HuH-7 (cell line): ENCODE results near the gene TBX21.
A peak's percentile ranks its signal among the peaks of the same experiment; 100 is the strongest.
"Not testable (repeated sequence)": the region's sequence is repeated elsewhere in the genome, so short reads cannot be mapped to it uniquely, and the experiment has no call there.

ENCODE experiments used
- DNase-seq: peaks from one replicate; pipeline ENCODE4 v3.0.0; 2011; ENCODE audit warnings: low spot score

The TBX21 gene

DNA sequence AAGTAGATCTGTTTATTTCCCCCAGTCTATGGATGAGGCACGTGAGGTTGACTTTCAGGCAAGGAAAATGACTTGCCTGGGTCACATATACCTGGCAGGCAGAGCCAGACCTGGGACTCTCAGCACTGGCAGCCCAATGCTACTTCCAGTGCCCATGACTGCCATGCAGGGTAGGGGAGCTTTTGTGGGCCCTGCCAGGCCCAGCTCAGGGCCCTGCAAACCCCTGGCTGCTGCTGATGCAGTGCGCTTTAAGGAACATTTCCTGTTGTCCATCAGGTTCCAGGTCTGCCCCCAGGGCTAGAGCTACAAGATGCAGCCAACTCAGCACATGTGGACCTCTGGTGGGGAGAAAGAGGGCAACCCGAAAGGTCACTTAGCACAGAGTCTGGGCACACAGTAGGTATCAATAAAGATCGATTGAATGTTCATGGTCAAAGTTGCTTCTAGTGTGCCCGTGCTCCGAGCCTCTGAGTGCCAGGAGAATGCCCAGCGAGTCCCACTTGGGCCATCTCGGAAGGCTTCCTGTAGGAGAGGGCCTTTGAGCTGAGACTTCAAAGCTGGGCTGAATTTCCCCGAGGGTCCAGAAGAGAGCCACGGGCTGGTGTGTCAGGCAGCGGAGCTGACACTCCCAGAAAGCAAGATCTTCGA lies 513 bp upstream of the TBX21 start:
- DNase-seq, result no peak

DNA sequence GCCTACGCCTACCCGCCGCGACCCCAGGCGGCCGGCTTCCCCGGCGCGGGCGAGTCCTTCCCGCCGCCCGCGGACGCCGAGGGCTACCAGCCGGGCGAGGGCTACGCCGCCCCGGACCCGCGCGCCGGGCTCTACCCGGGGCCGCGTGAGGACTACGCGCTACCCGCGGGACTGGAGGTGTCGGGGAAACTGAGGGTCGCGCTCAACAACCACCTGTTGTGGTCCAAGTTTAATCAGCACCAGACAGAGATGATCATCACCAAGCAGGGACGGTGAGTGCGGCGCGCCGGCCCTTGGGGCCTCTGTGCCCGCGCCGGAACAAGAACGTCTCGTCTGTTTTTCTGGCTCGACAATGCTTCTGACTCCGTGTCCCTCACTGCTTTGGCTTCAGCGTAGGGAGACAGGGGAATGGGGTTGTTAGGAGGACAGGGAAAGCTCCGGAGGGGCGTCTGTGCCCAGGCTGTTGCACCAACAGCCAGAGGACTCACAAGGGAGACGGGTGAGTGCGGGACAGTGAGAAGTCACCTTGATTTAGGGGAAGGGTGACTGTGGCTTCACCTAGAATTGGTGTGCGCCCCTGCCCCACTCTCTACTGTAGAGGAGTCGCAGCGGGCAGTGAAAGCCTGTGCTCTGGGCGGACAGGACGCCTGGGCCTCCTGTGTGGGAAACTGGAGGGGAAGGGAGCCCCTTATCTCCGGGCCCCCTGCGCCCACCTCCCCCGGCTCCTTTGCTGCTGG lies 806 bp downstream of the TBX21 start:
- no peak for DNase-seq

DNA sequence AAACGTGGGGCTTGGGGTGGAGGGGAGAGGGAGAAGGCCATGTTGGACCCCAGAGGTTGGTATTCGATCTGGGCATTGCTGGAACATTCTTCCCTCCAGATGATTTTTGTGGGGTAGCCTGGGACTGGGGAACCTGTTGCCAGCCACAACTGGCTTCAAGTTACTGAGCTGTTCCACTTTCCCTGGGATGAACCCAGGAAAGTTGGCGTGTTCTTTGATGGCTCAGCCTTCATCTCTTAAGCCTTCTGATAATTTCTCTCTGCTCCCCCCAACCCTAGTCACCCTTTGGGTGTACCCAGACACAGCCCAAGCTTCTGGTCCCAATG lies 2.1 kb downstream of the TBX21 start:
- no peak for DNase-seq

DNA sequence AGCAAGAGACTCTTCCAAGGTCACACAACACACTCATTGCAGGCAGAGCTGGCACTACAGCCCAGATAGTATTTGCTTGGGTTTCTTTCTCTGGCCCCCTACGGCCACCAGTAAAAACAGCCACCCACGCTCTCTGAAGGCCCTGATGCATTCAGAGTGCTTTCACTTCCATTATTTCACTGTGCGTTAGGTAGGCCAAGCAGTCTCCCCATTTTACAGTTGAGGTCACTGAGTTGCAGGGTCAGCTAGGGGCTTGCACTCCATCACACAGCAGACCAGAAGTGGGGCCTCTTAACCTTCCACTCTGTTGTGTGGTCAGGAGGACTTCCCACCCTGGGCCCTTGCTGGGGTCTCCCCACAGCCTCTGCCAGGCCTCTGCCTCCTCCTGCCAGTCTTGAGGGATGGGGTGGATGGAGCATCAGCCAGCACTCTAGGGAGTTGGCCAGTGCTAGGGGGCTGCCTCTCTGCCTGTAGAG lies 2.5 kb downstream of the TBX21 start:
- DNase-seq, result no peak

DNA sequence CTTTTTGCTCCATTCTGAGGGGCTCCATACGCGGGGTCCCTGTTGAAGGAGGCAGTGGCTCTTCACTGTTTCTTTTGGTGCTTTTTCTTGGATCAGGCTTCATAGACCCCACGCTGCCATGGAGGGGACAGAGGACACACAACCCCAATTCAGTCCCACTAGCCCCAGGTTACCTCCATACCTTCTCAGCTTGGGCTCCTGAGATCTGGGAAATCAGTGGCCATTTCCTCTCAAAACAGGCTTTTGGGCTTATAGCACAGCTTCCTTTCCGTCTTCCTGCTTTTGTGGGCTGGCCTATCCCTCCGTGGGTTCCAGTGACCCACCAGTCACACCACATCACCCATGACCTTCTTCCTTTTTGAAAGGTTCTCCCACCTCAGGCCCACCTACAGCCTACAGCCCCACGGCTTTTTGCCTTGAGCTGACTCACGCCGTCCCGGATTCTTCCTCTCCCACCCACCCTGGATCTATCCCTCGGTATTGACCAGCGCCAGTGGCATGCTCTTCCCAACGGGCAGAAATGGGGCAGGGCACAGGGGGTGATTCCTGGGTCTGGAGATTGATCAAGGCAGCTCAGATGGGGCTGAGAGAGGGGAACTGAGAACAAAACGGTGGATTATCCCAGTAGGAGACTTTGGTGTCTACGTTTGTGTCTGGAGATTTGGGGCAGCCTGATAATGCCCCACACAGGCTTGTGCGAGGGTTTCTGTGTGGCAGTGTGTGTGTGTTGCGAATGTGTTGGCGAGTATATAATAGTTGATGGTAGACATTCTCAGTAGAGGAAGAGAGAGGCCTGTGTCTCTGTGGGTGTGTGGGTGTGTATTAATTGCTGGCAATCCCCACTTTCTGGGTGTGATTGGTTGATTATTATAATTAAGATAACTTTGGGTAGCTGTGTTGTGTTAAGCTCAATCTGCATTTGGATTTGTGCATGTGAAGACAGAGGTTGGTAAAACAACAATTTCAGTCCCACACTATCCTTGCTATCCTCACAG lies 3.8 kb downstream of the TBX21 start:
- DNase-seq, result no peak

DNA sequence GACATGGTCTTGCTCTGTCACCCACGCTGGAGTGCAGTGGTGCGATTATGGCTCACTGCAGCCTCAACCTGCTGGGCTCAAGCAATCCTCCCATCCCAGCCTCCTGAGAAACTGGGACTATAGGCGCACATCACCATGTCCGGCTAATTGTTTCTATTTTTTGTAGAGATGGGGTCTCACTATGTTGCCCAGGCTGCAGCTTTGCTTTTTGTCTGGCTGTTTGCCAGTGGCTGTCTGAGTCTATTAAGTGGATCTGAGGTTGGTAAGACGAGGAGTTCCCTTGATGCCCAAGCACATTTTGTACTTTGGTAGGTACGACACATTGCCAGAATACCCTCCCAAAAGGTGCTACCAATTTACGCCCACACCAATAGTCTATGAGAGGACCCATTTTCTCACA lies 5.1 kb downstream of the TBX21 start:
- DNase-seq, result no peak

DNA sequence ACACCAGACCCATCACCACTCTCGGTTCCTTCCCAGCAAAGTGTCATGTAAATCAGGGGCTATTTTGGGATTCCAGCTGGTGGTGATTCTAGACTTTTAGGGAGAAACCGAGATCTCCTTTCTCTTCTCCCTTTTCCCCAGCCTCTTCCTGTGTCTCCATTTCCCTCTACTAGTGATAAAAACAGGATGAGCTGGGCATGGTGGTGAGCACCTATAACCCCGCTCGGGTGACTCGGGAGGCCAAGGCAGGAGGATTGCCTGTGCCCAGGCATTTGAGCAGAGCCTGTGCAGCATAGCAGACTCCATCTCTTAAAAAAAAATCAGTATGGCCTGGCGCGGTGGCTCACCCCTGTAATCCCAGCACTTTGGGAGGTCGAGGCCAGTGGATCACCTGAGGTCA lies 6.1 kb downstream of the TBX21 start:
- DNase-seq, result no peak

DNA sequence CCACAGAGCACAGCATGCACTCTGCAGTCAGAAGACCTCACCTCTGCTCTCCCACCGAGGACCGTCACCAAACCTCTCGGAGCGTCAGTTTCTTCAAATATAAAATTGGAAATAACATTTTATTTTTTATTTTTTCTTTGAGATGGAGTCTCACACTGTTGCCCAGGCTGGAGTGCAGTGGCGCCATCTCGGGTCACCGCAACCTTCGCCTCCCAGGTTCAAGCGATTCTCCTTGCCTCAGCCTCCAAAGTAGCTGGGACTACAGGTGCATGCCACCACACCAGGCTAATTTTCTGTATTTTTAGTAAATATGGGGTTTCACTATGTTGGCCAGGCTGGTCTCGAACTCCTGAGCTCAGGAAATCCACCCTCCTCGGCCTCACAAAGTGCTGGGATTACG lies 6.9 kb downstream of the TBX21 start:
- not testable (repeated sequence) for DNase-seq

DNA sequence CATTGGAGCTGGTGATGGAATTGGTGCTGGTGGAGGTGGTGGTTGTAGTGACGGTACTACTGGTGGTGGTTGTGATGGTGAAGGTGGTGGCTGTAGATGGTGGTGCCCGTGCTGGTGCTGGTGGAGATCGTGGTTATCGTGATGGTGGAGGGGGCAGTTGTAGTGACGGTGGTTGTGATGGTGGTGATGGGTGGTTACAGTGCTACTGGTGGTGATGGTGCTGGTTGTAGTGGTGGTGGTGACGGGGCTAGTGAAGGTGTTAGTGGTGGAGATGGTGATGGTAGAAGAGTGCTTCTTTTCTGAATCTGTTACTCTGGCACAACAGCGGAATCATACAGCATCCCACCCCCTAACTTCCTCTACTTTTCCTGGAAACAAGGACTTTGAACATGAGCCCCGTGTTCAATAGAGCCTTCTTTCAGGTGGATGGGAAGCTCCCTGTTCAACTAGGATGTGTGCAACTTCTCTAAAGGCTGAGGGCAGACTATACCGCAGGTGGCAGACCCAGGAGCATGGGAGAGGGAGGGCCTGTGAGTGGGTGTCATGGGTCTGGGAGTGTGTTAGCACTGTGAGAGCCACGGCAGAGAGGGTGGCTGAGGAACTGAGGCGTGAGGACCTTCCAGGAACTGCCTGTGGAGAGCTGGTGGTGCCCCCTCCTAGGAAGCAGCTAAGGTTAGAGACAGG lies 8.2 kb downstream of the TBX21 start:
- no peak for DNase-seq

DNA sequence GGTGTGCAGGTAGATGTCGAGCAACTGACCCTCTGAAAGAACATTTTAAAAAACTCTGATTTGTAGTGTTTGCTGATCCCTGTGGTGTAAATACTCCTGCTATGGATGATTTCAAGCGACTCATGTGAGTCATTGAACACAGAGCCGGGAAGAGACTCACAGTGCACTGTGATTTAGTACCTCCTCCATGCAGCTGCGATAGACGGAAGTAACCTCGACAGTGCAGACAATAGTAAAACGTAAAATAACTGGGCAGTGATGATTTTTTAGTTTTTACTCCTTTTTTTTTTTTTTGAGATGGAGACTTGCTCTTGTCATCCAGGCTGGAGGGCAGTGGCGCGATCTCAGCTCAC lies 8.7 kb downstream of the TBX21 start:
- DNase-seq, result no peak

DNA sequence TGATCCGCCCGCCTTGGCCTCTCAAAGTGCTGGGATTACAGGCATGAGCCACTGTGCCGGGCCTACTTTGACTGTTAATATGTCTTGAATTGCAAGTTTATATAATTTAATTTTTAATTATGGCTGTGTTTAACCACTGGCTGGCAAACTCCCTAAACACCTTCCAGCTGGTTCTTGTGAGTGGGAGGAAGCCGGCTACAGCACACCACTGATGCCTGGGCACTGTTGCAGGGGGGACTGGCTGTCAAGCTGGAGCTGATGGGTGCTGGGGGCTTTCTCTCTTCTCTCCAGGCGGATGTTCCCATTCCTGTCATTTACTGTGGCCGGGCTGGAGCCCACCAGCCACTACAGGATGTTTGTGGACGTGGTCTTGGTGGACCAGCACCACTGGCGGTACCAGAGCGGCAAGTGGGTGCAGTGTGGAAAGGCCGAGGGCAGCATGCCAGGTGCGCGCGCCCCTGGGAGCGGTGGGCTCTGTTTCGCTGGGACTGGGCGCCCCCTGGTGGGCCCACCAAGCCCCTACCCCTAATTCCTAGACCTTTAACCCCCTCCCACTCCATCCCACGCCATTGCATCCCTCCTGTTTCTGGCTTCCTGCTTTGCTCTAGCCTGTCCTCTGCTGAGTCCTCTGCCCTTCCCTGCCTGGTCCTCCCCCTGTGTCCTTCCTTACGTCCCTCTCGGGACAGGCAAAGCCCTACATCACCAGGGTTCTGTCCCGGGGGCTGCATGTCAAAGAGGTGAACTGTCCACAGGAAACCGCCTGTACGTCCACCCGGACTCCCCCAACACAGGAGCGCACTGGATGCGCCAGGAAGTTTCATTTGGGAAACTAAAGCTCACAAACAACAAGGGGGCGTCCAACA lies 9.5 kb downstream of the TBX21 start:
- peak; percentile 76 for DNase-seq

DNA sequence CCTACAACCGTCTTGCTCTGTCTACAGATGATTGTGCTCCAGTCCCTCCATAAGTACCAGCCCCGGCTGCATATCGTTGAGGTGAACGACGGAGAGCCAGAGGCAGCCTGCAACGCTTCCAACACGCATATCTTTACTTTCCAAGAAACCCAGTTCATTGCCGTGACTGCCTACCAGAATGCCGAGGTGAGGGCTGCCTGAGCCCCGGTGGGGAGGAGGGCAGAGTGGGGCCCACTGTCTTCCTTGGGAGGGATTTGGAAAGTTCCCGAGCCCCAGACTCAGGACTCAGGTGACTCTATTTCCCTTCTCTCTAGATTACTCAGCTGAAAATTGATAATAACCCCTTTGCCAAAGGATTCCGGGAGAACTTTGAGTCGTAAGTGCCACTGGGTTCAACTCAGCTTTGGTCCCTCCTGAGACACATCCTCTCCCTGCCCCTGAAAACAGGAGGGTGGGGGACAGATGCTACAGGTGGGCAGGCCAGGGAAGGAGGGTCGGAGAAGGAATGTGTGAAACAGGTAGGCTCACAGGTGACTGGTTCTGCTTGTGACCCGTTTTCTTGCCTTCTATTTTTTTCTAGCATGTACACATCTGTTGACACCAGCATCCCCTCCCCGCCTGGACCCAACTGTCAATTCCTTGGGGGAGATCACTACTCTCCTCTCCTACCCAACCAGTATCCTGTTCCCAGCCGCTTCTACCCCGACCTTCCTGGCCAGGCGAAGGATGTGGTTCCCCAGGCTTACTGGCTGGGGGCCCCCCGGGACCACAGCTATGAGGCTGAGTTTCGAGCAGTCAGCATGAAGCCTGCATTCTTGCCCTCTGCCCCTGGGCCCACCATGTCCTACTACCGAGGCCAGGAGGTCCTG lies 11.4 kb downstream of the TBX21 start:
- no peak for DNase-seq

DNA sequence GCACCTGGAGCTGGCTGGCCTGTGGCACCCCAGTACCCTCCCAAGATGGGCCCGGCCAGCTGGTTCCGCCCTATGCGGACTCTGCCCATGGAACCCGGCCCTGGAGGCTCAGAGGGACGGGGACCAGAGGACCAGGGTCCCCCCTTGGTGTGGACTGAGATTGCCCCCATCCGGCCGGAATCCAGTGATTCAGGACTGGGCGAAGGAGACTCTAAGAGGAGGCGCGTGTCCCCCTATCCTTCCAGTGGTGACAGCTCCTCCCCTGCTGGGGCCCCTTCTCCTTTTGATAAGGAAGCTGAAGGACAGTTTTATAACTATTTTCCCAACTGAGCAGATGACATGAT lies 12.0 kb downstream of the TBX21 start:
- DNase-seq, result no peak

DNA sequence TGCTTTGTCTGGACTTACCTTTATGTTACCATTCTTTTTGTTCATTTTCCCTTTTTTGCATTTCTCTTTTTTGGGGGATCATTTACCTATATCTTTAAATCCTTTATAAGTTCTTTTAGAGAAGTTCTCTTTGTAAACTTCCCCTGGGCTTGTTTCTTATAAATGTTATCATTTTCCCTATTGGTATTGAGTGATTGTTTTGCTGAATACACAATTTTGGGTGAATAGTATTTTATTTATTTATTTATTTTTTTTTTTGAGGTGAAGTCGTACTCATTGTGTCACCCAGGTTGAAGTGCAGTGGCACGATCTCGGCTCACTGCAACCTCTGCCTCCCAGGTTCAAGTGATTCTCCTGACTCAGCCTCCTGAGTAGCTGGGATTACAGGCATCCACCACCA lies 18.4 kb downstream of the TBX21 start:
- DNase-seq, result no peak

DNA sequence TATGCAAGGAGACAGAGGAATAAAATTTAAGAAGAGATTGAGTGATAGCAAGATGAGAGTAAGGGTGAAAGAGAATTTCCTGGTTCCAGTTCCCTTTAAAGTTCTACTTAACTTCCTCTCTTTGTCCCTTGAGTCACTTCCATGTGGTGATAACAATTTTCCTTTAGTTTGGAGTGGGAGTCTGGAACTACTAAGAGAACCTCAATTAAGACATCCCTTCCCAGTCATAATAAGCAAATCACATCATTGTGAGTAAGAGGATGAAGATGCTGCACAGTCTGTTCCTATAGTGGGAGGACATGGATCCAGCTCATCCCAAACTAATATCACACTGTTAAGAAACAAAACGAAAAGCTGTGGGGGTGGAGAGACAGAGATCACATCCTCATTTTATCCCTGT lies 24.4 kb downstream of the TBX21 start:
- DNase-seq, result no peak

DNA sequence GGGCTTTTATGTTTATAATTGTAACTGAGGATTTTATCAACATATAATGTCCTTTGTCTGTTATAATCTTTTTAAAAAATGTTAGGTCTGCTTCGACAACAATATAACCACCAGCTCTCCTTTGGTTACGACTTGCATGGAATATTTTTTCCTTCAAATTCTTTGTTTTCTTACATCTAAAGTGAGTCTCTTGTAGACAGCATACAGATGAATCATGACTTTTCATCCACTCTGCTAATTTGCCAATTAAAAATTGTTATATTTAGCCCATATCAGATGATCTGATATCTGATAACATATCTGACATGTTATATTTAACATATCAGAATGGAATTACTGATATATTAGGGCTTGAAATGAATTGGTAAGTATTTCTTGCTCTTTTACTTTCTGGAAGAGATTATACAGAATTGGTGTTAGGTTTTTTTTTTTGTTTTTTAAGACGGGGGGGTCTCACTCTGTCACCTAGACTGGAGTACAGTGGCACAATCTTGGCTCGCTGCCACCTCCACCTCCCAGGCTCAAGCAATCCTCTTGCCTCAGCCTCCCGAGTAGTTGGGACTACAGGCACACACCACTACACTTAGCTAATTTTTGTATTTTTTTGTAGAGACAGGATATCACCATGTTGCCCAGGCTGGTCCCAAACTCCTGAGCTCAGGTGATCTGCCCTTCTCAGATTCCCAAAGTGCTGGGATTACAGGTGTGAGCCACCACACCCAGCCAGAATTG lies 27.5 kb downstream of the TBX21 start:
- DNase-seq, result no peak

DNA sequence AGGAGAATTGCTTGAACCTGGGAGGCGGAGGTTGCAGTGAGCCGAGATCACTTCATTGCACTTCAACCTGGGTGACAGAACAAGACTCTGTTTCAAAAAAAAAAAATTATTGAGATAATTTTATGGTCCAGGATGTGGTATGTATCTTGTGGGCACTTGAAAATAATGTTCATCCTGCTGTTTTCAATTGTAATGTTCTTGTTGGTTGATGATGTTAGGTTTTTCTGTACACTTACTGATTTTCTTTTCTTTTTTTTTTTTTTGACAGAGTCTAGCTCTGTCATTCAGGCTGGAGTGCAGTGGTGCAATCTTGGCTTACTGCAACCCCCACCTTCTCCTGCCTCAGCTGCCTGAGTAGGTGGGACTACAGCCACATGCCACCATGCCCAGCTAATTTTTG lies 29.7 kb downstream of the TBX21 start:
- no peak for DNase-seq

DNA sequence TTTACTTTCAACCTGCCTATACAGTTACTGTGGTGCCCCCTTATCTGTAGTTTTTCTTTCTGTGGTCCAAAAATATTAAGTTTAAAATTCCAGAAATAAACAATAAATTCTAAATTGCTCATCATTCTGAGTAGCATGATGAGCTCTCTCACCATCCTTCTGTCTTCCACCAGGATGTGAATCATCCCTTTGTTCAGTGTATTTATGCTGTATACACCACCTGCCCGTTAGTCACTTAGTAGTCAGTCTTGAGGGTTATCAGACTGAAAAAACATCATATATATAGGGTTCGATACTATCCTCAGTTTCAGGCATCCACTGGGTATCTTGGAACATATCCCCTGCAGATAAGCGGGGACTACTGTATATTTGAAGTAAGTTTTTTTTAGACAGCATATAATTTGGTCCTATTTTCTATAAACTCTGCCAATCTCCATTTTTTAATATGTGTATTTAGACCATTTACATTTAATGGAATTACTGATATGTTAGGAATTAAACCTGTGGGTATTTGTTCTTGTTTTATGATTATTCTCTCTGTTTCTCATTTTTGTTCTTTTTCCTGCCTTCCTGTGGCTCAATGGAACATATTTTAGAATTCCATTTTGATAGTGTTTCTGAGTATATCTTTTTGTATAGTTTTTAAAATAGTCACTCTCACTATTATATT lies 31.0 kb downstream of the TBX21 start:
- DNase-seq, result no peak

DNA sequence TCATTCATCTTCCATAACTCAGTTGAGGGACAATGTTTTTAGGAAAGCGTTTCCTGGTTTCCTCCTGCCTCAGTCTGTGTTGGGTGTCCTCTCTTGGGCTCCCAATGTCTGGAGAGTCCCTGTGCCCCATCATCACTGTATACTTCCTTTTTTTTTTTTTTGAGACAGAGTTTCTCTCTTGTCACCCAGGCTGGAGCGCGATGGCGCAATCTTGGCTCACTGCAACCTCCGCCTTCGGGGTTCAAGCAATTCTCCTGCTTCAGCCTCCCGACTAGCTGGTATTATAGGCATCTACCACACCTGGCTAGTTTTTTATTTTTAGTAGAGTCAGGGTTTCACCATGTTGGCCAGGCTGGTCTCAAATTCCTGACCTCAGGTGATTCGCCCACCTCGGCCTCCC lies 40.6 kb downstream of the TBX21 start:
- DNase-seq, result not testable (repeated sequence)
